B cell (primary cell): ENCODE measurements around the gene ATXN7L3. TPM values are rescaled to one million over a fixed set of nuclear protein-coding genes. Genes with fewer than 3 reads are reported as not detected.

Experiments used
- ATAC-seq: fragments of 200-7000 bp; cut with Tn5 transposase; one replicate; pipeline ENCODE4 v1.10.0; 2021; ENCODE audit warnings: low read depth, mild to moderate bottlenecking, moderate number of reproducible peaks, moderate library complexity
- CTCF ChIA-PET: fragments of 350-600 bp; sonication (Branson Sonifier 250); formaldehyde crosslinking; loops from one replicate; lab custom pipeline; 2021; ENCODE audit warnings: antibody characterized with exemption, inconsistent platforms; lab: Charles Lee
- POLR2A ChIA-PET: fragments of 350-600 bp; sonication (Branson Sonifier 250); formaldehyde crosslinking; loops from one replicate; lab custom pipeline; 2021; ENCODE audit warnings: antibody characterized with exemption; lab: Charles Lee
- DNase-seq: peaks from one replicate; pipeline ENCODE4 v3.0.0; 2013
- H2AFZ ChIP-seq: 2 replicates; pipeline ENCODE4 v1.6.1; 2012; ENCODE audit warnings: mild to moderate bottlenecking, low read depth, low read length; ENCODE audit not compliant: insufficient read depth, poor library complexity, severe bottlenecking
- H3K27ac ChIP-seq, 2 donors: 1 replicate in 1 of 2; 2 replicates in 1 of 2; pipeline ENCODE4 v1.5.1; 2012 to 2013; ENCODE audit warnings: low read length in 2 of 2, mild to moderate bottlenecking in 2 of 2, moderate library complexity in 1 of 2
- H3K27me3 ChIP-seq, 4 experiments: fragments of 200-600 bp in 1 of 4; sonication (generic) in 1 of 4; replicated peaks in 1 of 4; 1 replicate in 2 of 4; 2 replicates in 2 of 4; pipeline versions ENCODE4 v1.6.1 to v1.7.0; 2013 to 2016; ENCODE audit warnings: low read length in 3 of 4, mild to moderate bottlenecking in 2 of 4, mixed read lengths in 1 of 4, moderate library complexity in 1 of 4; ENCODE audit not compliant: insufficient read depth in 4 of 4, control insufficient read depth in 3 of 4; ENCODE audit errors: control extremely low read depth in 1 of 4
- H3K36me3 ChIP-seq, 2 experiments: replicated peaks in 1 of 2; 1 replicate in 1 of 2; 2 replicates in 1 of 2; pipeline versions ENCODE4 v1.6.1 to v1.7.1; 2013; ENCODE audit warnings: low read length in 1 of 2; ENCODE audit not compliant: insufficient read depth in 2 of 2, control insufficient read depth in 1 of 2; ENCODE audit errors: control extremely low read depth in 1 of 2, extremely low read depth in 1 of 2
- H3K4me1 ChIP-seq, 2 donors: fragments of 200-600 bp in 1 of 2; sonication (generic) in 1 of 2; 1 replicate in 1 of 2; 2 replicates in 1 of 2; pipeline versions ENCODE4 v1.5.1 to v1.6.1; 2013 to 2017; ENCODE audit warnings: low read length in 2 of 2; ENCODE audit not compliant: control insufficient read depth in 2 of 2, insufficient read depth in 2 of 2
- H3K4me2 ChIP-seq: replicated peaks from 2 replicates; pipeline ENCODE3; 2012; ENCODE audit warnings: mild to moderate bottlenecking, low read depth, low read length; ENCODE audit not compliant: poor library complexity, severe bottlenecking
- H3K4me3 ChIP-seq, 5 experiments: fragments of 200-600 bp in 1 of 5; sonication (generic) in 1 of 5; 1 replicate in 3 of 5; 2 replicates in 2 of 5; pipeline versions ENCODE4 v1.5.1 to v1.7.0; 2011 to 2016; ENCODE audit warnings: low read length in 4 of 5, mild to moderate bottlenecking in 4 of 5, low read depth in 2 of 5, control low read depth in 1 of 5, moderate library complexity in 1 of 5; ENCODE audit not compliant: insufficient read depth in 1 of 5; ENCODE audit errors: control extremely low read depth in 1 of 5, extremely low read depth in 1 of 5
- H3K79me2 ChIP-seq: fragments of 200-600 bp; sonication (generic); one replicate; pipeline ENCODE4 v1.6.0; 2016; ENCODE audit warnings: low read length; ENCODE audit not compliant: control insufficient read depth, insufficient read depth
- H3K9ac ChIP-seq: fragments of 200-600 bp; sonication (generic); 2 replicates; pipeline ENCODE4 v1.6.1; 2017; ENCODE audit warnings: mild to moderate bottlenecking, low read length, moderate library complexity
- H3K9me3 ChIP-seq, 3 donors: one replicate each; pipeline versions ENCODE4 v1.6.1 to v1.7.1; 2013; ENCODE audit warnings: low read length in 2 of 3; ENCODE audit not compliant: control insufficient read depth in 2 of 3, insufficient read depth in 1 of 3; ENCODE audit errors: control extremely low read depth in 1 of 3
- H4K20me1 ChIP-seq: 2 replicates; pipeline ENCODE4 v1.6.0; 2012; ENCODE audit warnings: mild to moderate bottlenecking, low read length; ENCODE audit not compliant: insufficient read depth, control insufficient read depth, poor library complexity, severe bottlenecking
- H3K27ac Mint-ChIP-seq: one replicate; pipeline ENCODE4 v1.8.0; 2021; ENCODE audit warnings: mixed read lengths
- H3K27me3 Mint-ChIP-seq: one replicate; pipeline ENCODE4 v1.8.0; 2021; ENCODE audit warnings: mixed read lengths
- H3K4me1 Mint-ChIP-seq: one replicate; pipeline ENCODE4 v1.8.0; 2021; ENCODE audit warnings: mixed read lengths
- H3K4me3 Mint-ChIP-seq: one replicate; pipeline ENCODE4 v1.8.0; 2021; ENCODE audit warnings: mixed read lengths
- H3K9me3 Mint-ChIP-seq: one replicate; pipeline ENCODE4 v1.8.0; 2022; ENCODE audit warnings: mixed read lengths; ENCODE audit not compliant: insufficient read depth
- CTCF ChIP-seq: fragments of 200-600 bp; IDR thresholded peaks from one replicate; pipeline ENCODE4 v1.8.0; 2022; ENCODE audit warnings: antibody characterized with exemption, mild to moderate bottlenecking
- EZH2 ChIP-seq: IDR thresholded peaks from 2 replicates; pipeline ENCODE4 v1.6.1; 2012; ENCODE audit warnings: borderline replicate concordance, low read depth, mild to moderate bottlenecking, moderate library complexity, low read length; ENCODE audit not compliant: insufficient read depth, poor library complexity, severe bottlenecking
- WGBS: methylation state at CpG from one replicate; pipeline ENCODE4 v1.1.5; 2013; ENCODE audit warnings: missing lambda C conversion rate; ENCODE audit not compliant: insufficient coverage; 5-methylcytosine and 5-hydroxymethylcytosine counted together
- intact Hi-C: fragments of 100-400 bp; cut with micrococcal nuclease; formaldehyde crosslinking; loops from one replicate; pipeline ENCODE4 v1.10.0; 2022
- polyA plus RNA-seq: library from polyadenylated mRNA; depleted of rRNA; stranded (reverse); fragments of >200 nt; gene quantifications from 2 replicates; pipeline ENCODE4 v1.2.3, GENCODE V29; 2012
- total RNA-seq, 2 donors: library from RNA; stranded (reverse); fragments of 120-200 nt in 1 of 2; gene quantifications; 1 replicate in 1 of 2; 2 replicates in 1 of 2; pipeline versions ENCODE4 v1.2.3 to v1.2.4, GENCODE V29; 2013 to 2022

ATXN7L3 gene
- total and polyA plus RNA-seq, 2 donors (not counting 1 experiment from before 2014, with no cell fraction given): 63.6 to 107 TPM

- Mint-ChIP-seq H3K9me3 (no peaks in the 10 kb centered on the region), H3K27me3 (no peaks in the 10 kb centered on the region), H3K27ac (peak overlapping the region; percentile 56), H3K4me1 (peaks cover 50% of the 10 kb centered on the region), H3K4me3 (peak overlapping the region; percentile 23)
- DNase-seq (peak; percentile 89), ATAC-seq (peak; percentile 46)
- peak overlapping the region; percentile 50 for H2AFZ ChIP-seq
- H3K9ac ChIP-seq: peak overlapping the region; percentile 77
- H3K27me3 ChIP-seq: no peaks in the 10 kb centered on the region
- H3K4me3 ChIP-seq: peak overlapping the region in 3 of 5 experiments; percentile 74 to 87 (median 75)
- intact Hi-C loops: loop anchor here (2.0 kb wide), 1 partner anchor 78 kb away; the partner anchor contains the start of gene HROB
- peaks cover 46% of the 10 kb centered on the region in 2 donors for H3K4me1 ChIP-seq
- under 1% methylated on average over 73 of the region's 73 CpGs for WGBS
- no peak for TF ChIP-seq EZH2
- TF ChIP-seq CTCF: no peak
- no peaks in the 10 kb centered on the region for H3K9me3 ChIP-seq
- peaks cover 49% of the 10 kb centered on the region for H3K79me2 ChIP-seq
- H3K27ac ChIP-seq: peak overlapping the region in 1 of 2 donors; percentile 76
- H3K36me3 ChIP-seq: peaks cover 2 to 19% of the 10 kb centered on the region in 2 experiments
- H4K20me1 ChIP-seq: no peaks in the 10 kb centered on the region
- CTCF ChIA-PET: interaction anchor here (1.0 to 5.5 kb wide), 6 partner anchors 8 to 130 kb away, joined by 5 to 62 read pairs (median 13); partner anchors contain the start of gene GRN
- H3K4me2 ChIP-seq: peak overlapping the region; percentile 92
- POLR2A ChIA-PET: interaction anchor here (0.6 to 7.8 kb wide), 12 partner anchors 9 to 135 kb away, joined by 3 to 100 read pairs (median 7); partner anchors contain the start of genes ATXN7L3, GRN and SLC25A39
These were observed 19.5 kb upstream of the ATXN7L3 start for GRCh38 chr17:44219108-44219615.
